Femur (tissue), 1 donor: Measurements from ENCODE around the gene CMKLR1.

Source experiments
- DNase-seq: peaks from one replicate; pipeline ENCODE4 v3.0.0-alpha.2; 2017

The CMKLR1 gene, protein sequence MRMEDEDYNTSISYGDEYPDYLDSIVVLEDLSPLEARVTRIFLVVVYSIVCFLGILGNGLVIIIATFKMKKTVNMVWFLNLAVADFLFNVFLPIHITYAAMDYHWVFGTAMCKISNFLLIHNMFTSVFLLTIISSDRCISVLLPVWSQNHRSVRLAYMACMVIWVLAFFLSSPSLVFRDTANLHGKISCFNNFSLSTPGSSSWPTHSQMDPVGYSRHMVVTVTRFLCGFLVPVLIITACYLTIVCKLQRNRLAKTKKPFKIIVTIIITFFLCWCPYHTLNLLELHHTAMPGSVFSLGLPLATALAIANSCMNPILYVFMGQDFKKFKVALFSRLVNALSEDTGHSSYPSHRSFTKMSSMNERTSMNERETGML

DNA sequence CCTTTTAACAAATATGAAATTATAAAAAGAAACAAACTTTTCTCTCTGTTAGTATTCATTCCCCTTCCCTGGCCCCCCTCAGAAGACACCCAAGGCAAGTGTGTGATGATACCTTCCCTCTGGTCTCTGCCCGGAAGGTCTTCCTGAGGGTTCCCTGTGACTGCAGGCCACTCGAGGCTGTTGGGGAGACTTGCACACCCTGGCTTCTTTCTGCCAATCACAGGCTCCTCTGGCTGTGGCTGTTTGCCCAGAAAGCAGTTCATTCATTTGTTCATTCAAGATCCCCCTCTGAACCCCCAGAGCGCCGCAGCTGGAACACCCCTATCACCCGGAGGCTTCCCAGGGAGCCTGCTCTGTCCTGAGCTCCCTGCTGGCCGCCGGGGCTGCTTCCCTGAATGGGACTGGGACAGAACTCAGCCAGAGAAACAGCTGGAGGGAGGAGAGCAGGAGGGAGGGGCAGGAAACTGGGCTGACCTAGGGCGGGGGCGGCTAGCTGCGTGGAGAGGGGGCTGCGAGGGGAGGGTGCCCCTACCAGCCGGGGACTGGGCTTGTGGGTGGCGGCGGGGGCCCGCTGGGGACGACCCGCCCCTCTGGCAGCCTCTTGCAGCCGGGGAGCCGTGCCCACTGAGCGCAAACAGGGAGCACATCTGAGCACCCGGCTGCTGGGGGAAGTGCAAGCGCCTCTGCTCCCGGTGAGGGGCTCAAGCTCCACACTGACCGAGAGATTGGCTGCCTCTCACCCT lies at the start of gene CMKLR1:
Gene CMKLR1 (minus strand): TSS at position 397 of the 743 bp plus-strand sequence. CDS start 45,720 bp downstream, outside the sequence.
- DNase-seq, result peak; percentile 76

- DNase-seq, result no peak
These were observed 48.7 kb upstream of the CMKLR1 start for GRCh38 chr12:108387771-108388170.

GRCh38 chr12:108386709-108387360 lies 47.7 kb upstream of the CMKLR1 start:
- no peak for DNase-seq

GRCh38 chr12:108382437-108382801 lies 43.3 kb upstream of the CMKLR1 start:
- no peak for DNase-seq

- peak; percentile 46 for DNase-seq
These were observed 42.8 kb upstream of the CMKLR1 start for GRCh38 chr12:108381787-108382436.

DNA sequence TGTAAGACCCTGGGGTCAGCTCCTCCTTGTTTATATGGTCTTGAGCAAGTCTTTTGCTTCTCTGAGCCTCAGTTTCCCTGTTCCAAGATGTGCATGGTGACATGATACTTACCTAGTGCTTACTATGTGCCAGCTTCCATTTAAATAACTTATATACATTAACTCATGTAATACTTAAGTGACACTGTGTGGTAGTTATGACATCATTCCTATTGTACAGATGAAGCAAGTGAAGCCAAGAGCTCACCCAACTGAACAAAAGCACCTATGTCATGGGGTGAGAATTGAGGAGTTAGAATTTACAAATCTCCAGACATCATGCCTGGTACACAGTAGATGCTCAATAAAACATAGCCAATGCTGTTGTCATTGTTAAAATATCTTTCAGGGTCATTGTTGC lies 41.3 kb upstream of the CMKLR1 start:
- no peak for DNase-seq

DNA sequence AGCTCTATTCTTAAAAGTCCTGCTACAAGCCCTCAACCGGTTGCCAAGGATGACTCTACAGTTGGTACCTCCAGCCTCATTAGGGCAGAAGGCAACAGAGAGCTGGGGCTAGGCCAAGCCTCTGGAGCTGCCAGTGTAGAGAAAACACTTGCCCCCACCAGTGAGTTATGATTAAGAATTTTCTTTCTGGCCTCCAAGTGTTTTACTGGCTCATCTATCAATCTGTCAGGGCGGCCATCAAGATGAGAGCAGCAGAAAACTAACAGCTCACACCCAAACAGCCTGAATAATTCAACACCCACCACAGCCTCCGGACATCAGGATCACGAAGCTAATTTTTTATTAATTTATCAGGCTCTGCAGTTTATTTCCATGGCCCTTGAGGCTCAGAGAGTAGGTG lies 40.7 kb upstream of the CMKLR1 start:
- DNase-seq, result no peak

DNA sequence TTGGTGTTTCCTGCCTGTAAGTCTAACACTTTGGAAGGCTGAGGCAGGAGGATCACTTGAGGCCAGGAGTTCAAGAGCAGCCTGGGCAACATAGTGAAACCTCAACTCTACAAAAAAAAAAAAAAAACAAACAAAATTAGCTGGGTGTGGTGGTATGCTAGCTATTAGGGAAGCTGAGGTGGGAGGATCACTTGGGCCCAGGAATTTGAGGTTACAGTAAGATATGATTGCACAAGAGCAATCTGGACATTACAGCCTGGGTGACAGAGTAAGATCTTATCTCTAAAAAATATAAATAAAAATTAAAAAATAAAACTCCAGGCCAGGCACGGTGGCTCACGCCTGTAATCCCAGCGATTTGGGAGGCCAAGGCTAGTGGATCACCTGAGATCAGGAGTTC lies 39.8 kb upstream of the CMKLR1 start:
- no peak for DNase-seq

- DNase-seq, result no peak
These were observed 38.1 kb upstream of the CMKLR1 start for GRCh38 chr12:108377260-108377659.

DNA sequence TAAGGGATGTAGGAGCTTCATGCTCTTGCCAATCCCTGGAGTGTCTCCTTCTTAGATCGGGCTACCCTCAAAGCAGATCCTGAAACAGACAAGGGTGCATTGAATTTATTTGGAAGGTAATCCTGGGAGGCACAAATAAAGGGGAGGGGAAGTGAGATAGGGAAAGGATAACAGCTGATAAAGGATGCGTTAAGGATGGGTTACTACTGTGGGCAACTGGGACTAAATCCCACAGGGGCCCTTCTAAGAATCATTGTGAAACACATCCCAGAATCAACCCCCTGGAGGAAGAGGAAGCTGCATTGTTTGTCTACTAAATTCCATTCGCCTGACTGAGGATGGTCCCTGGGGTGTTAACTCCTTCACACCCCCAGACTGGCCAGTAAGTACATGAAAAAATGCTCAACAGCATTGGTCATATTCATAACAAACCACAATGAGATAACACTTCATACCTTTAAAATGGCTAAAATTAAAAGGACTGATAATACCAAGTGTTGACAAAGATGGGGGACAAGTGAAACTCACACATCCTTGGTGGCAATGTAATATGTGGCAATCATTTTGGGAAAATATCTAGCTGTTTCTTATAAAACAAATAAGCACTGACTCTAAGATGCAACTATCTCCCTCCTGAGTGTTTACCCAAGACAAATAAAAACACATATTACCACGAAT lies 37.0 kb upstream of the CMKLR1 start:
- no peak for DNase-seq

- no peak for DNase-seq
These were observed 35.6 kb upstream of the CMKLR1 start for GRCh38 chr12:108374596-108375320.

- DNase-seq, result no peak
These were observed 34.0 kb upstream of the CMKLR1 start for GRCh38 chr12:108373111-108373510.

GRCh38 chr12:108371801-108372344 lies 32.8 kb upstream of the CMKLR1 start:
- no peak for DNase-seq

GRCh38 chr12:108370415-108370814 lies 31.3 kb upstream of the CMKLR1 start:
- no peak for DNase-seq

GRCh38 chr12:108369736-108370396 lies 30.8 kb upstream of the CMKLR1 start:
- DNase-seq, result no peak

DNA sequence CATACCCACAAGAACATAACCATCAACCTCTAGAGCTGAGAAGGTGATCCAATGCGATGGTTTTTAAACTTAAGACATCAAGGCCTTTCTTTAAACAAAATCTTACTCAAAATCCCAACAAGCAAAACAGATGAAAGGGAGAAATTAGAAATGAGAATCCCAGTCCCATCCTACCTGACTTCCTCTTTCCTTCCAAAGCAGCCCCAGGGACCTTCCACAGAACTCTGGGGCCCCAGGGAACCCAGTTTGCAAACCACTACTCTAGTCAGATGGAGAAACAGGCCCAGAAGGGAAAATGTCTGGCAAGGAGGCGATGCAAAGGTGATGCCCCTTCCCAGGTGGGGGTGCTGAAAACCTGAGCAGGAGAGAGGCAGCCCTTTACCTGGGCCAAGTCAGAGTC lies 29.0 kb upstream of the CMKLR1 start:
- no peak for DNase-seq

- no peak for DNase-seq
These were observed 28.3 kb upstream of the CMKLR1 start for GRCh38 chr12:108367436-108367835.

DNA sequence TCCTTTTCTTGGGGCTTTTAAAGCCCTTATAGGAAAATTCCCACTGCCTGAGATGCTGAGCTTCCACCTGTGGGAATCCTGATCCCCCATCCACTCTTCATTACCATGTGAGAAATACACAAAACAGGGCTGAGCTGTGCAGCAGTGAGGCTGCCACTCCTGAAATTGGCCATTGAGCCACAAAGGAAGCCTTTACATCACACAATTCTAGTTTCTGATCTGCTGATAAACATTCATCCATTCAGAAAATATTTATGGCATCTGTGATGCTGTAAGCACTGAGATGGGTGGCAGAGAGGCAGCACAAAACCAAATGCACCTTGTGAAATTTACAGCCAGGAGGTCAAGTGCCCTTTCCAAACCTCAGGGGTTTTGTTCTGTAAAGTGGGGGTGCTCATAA lies 26.2 kb upstream of the CMKLR1 start:
- no peak for DNase-seq

DNA sequence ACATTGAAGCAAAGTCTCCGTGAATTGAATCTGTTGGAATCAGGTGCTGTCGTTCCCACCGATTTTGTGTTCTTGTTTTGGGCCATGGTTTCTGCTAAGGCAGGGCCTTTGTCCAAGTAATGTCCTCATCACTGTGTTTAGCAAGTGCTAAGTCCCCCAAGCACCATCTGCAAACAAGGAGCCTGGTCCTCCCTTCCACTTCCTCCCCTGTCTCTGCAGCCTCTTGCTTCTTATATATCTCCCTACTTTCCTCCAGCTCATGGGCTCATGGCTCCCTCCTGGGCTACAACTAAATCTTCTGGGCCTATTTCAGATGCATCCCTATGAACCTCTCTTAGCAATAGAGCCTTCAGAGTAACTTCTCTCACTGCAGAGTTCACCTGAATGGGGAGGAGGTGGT lies 25.8 kb upstream of the CMKLR1 start:
- DNase-seq, result no peak

- no peak for DNase-seq
These were observed 24.5 kb upstream of the CMKLR1 start for GRCh38 chr12:108363565-108363964.

GRCh38 chr12:108363165-108363564 lies 24.1 kb upstream of the CMKLR1 start:
- no peak for DNase-seq
